HG03196 (cell line): ENCODE measurements around the gene ASIC4.
A peak's percentile ranks its signal among the peaks of the same experiment; 100 is the strongest.

Experiments
- ATAC-seq: cut with Tn5 transposase; IDR thresholded peaks from one replicate; pipeline ENCODE4 v1.9.1; 2021; ENCODE audit not compliant: unreplicated experiment

The ASIC4 gene

DNA sequence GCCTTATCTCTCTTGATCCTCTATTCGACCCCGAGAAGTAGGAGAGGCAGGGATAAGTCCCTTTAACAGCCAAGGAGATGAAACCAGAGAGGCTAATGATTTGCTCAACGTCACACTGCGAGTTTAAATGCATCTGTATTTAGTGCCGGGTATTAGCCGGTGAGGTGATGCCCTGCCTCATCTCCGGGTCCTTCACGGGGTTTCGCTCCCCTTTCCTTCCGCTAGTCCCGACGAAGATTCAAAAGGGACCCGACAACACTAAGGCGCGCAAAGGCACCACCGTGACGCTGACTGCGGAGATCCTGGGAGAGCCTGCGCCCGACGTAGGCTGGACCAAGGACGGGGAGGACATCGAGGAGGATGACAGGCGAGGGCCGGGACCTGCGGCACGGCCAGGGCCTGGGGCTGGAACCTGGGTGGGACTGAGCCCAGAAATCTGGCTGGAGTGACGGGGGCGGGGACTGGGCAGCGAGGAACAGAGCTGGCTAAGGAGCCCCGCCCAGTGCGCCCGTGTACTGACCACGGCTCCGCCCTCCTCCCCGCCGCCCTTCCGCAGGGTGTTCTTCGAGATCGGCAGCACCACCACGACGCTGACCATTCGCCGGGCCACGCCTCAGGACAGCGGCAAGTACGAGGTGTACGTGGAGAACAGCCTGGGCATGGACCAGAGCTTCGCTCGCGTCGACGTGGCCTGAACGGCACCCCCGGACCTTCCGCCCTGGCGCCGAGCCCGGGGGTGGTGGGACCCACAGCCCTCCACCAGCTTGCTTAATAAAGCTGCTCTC, 16.6 kb upstream of the ASIC4 start:
- ATAC-seq, result no peak

DNA sequence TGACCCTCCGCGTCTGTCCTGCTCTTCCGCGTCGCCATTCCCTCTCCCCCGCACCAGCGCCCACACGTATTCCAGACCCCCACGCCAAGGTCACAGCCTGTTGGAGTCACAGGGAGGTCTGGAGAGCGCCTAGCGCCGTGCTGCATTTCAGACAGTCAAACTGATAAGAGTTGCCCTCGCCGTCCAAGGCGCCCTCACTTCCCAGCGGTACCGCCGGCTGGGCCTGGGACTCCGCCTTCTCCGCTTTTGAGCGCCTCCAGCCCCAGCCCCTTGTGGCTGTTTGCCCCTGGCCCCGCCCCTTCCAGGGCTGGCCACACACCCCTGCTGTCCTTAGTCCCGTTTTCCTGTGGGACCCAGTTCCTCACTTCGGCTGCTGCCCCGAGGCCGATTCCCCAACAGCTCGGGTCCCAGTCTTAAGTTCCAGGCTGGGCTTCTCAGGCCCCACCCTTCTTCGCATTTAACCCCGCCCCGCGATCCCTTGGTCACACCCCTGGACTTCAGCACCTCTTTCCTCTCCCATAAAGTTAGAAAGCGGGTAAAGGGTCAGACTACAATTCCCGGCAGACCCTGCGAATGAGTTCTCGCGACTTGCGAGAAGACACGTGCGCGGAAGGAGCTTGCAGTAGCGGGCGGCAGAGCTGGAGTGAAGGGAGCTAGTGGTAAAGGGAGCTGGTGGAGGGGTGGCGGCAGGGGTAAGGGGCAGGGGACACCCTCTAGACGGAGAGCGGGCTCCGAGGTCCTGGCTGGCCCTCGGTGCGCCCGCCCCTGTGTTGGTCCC, 15.8 kb upstream of the ASIC4 start, which contains the start of gene GMPPA:
TSS of gene GMPPA (plus strand) at position 612 of the 778 bp plus-strand sequence. CDS start 1,085 bp downstream, outside the sequence.
- peak; percentile 90 for ATAC-seq

DNA sequence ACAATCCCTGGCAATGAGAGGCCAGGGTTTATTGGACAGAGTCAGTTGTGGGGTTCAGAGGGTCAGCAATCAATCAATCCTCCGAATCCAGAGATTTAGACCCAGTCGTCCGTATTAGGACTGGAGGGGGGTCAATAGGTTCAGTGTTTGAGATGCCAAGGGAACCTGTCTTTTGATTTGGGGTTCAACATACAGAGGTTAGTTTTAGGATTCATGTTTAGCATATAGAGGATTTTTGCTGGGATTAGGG, 15.3 kb upstream of the ASIC4 start:
- ATAC-seq, result no peak

DNA sequence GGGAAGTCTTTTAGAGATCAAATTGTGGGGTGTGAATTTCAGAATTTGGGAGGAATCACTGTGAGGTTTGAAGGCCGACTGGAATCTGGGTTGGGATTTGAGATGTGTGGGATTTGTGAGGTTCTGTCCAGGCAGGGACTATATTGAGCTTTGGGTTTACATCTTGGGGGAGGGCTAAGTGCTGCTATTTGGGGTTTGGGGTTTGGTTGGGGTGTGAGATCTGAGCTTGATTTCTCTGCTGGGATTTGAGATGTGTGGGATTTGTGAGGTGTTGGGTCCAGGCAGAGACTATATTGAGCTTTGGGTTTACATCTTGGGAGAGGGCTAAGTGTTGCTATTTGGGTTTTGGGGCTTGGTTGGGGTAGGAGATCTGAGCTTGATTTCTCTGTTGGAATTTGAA, 14.7 kb upstream of the ASIC4 start:
- no peak for ATAC-seq

DNA sequence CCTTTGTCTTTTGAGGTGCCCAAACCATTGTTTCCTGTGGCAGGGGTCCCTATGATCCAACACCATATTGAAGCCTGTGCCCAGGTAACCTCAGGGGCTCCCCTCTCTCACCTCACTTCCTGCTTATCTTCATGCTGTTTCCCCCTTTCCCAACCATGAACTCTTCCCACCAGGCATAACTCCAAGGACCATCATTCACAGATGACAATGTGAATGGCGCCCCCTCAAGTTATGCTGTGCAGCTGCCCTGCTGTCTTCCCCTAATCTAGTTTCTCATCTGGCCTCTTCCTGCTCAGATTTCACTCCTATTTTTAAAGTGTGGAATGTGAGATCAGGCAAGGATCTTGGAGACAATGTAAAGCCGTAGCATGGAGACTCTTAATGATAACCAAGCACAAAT, 14.1 kb upstream of the ASIC4 start:
- ATAC-seq, result no peak

DNA sequence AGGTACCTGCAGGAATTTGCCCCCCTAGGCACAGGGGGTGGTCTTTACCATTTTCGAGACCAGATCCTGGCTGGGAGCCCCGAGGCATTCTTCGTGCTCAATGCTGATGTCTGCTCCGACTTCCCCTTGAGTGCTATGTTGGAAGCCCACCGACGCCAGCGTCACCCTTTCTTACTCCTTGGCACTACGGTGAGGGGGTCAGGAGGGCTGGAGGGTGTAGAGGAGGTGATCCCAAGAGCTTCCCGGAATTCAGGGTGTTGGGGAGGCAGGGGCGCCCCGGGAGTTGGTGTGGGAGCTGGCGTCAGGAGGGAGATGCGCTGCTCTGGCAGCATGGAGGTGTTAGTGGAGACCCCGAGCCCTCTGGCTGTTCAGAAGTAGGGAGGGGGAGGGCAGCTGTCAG, 12.4 kb upstream of the ASIC4 start:
- ATAC-seq, result no peak

DNA sequence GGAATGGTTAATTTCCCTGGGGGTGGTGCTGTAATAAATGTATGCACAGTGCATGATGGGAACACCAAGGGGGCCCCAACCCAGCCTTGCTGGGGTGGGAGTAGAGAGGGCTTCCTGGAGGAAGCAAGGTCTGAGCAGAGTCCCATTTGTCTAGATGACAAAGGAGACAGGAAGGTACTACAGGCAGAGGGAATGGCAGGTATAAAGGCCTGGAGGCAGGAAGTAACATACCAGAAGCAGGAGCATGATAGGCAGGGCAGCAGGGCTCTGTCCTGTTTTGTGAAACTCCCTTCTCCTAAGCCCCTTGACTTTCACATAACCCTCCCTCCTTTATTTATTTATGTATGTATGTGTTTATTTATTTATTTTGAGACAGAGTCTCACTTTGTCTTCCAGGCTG, 11.7 kb upstream of the ASIC4 start:
- ATAC-seq, result no peak

DNA sequence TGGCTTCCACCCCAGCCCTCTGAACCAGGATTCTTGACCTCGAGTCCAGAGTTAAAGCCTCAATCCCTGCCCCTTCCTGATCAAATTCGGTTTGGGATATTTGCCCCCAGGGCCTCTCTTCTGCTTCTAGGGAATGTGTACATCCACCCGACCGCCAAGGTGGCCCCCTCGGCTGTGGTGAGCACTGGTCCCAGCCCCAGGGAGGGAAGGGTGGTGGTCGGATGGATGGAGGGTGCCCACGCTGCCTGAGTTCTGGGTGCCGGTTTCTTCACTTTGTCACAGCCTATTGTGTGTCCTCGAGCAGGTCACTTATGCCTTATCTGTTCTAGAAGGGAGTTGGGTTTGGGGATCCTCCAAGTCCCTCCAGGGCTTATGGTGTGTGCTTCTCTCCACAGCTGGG, 8.7 kb upstream of the ASIC4 start:
- ATAC-seq, result no peak

DNA sequence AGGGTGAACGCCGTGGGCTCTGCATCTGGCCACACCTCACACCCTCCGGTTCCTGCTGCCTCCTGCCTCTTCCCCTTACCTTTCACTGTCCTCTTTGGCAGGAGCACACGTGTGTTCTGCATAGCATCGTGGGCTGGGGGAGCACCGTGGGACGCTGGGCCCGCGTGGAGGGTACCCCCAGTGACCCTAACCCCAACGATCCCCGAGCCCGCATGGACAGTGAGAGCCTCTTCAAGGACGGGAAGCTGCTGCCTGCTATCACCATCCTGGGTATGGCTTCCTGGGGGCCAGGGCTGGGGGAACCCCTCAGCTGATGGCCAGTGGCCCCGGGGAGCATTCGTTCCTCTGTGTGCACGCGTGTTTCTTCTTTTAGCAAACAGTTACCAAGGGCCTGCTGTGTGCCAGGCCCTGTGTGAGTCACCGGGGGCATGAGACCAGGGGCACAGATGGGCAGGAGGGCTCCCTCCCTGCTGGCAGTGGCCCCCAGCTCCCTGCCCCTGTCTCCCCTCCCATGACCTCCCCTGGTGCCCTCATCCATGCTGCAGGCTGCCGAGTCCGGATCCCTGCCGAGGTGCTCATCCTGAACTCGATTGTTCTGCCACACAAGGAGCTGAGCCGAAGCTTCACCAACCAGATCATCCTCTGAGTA, 8.0 kb upstream of the ASIC4 start:
- ATAC-seq, result no peak

DNA sequence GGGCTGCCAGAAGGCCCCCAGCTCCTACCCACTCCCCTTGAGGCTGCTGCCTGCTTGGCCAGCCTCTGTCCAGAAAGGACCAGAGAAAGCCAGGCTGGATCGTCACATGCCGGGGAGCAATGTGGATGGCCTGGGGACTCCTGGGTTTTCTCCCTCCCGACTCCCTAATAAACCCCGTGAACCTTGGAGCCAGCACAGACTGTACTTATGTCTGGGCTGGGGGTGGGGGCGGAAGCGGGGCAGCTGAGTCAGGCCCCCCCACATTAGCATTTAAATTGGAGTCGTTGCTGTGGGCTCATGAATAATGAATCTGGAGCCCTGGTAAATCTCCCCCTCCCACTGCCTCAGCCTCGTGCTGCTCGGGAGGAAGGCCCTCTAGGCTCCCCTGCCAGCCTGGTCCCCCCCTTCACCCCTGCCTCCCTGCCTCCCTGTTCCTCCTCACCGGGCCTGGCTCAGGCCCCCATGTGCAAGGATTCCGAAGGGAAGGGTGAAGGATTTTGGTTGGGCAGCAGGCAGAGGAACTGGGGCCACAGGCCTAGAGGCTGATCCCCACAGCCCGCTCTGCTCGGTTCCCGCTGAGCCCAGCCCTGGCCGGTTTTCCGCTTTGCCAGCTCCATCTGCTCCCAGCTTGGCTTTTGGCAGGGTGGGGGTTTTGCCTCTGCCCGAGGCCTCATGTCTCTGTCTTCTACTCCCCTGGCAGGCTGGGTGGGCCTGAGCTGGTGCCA, 7.3 kb upstream of the ASIC4 start:
- ATAC-seq, result no peak

DNA sequence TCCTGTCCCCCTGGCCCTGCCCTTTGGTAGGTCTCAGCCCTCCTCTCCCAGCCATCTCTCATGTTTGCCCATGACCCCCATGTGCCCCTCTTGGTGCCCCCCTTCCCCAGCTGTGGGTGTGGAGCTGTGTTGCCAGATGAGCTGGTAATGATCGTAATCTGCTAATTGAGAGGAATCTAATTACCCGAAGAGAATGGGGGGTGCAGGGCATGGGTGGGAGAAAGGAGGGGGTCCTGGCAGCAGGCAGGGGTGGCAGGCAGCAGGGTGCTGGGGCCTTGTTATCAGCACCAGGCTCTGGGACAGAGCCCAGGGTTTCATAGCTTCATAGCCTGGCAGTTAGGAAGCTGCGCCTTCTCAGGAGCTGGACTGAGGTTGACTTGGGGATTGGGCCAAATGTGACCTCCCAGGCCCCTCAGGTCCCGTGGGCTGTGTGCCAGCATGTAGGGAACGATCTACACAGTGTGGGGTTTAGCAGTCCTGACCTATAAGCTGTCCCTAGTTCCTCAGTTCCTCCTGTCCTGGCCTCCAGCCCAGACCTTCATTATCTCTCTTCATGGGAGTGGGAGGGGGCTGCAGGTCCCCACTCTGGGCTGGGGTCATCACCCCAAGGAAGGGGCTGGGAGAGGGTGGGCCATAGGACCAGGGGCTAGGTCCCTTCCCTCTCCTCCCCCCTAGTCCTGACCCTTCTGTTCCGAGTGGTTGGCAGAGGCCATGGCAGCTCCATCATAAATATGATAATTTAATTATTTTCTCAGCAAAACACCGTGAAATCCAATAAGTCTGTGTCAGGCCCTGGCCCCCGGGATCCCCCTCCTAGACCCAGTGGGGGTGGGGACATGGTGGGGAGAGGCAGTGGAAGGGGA, 6.5 kb upstream of the ASIC4 start:
- ATAC-seq, result no peak

DNA sequence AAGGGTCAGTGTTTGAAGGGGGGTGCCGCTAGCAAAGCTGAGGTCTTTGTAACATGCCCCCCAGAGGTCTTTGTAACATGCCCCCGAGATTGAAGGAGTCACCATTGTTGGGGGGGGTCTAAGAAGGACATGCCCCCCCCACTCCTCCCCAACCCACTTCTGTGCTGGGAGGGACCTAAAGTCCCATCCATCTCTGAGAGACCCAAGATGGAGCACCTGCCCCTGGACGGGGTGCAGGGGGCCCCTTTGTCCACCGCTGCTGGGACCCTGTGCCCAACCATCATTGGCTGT, 5.9 kb upstream of the ASIC4 start:
- no peak for ATAC-seq

DNA sequence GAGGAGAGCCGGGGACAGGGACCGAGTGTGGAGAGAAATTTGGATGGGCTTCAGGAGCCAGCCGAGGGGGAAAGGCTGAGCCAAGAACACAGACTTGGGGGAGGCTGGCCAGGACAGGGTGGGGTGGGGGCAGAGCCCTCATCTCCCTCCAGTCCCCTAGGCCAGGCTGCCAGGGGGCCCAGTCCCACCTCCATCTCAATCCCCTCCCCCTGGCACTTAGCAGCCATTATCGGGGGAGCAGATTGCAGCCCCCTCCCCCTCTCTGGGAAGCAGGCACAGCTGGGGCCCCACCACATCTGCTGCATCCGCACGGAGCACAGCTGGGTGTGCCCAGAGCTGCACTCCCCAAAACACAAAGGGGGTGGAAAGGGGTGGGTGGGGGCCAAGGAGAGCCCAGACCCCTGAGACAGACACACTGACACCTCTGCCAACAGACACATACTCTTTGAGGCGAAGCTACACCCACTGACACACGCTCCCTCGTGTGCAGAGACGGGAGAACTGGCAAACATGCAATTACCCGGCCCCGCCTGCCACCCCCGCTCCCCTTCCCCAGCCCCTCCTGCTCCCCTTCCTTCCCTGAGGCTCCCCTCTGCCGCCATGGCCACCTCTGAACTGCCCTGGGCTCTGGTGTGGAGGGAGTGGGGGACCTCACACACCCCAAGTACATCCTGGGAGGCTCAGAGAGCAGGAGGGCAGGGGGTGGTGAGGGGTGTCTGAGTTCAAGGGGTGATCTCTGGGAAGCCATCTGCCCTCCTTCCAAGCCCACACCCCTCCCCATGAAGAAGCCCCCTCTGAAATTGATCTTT, 5.1 kb upstream of the ASIC4 start:
- ATAC-seq, result no peak

DNA sequence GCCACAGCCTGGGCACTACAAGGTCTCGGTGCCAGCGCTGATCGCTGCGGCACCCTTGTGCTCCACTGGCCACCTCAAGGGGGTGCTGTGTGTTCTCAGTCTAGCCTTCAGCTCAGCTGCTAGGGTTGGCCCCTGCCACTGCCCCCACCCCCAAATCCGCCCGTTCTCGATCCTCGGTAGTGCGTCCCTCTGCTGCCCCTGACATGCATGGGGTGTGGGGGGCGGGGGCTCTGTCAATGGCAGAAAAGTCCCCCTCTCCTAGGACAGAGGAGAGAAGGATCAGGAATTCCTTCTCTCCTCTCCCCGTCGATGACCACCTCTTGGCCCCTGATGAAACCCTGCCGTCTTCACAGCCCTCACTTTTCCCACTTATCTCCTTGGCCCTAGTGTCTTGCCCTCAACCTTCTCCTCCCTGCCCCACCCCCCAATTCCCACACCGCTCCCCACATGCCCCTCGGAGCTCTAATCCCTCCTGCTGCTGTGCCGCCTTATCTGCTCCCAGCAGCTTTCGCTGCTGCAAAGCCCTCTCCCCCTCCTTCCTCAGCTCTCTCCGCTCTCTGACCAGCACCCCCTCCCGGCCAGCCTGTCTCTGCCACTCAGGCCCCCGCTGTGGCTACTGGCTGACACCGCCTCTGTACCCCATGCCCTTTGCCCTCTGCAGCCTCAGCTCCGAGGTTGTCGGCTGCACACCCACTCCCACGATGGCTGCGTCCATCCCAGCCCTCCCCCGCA, 4.3 kb upstream of the ASIC4 start:
- no peak for ATAC-seq

DNA sequence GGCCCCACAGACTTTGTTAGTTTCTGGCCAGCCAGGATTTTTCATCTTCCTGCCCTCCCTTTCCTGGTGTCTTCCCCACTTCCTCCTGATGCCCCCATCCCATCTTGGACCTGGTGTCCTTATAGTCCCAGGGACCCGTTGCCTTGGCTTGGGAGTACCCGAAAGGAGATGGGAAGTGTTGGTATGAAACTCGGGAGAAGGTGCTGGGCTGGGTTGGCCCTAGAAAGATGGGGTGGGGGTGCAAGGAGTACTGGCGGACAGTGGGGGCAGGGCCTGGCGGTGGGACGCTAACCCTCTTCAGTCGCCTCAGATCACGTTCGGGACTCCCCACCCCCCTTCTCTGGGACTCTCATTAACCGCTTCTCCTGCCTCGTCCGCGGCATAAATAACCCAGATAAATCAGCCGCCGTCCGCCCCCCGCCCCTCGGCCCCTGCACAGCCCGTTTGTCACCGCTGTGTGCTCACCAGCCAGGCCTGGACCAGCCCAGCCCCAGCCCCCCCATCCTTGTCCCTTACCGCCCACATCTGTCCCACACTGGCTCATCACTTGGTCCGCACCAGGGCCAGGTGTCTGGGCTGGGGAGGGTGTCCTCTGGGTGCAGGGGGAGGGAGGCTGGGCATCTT, 3.7 kb upstream of the ASIC4 start:
- ATAC-seq, result no peak

DNA sequence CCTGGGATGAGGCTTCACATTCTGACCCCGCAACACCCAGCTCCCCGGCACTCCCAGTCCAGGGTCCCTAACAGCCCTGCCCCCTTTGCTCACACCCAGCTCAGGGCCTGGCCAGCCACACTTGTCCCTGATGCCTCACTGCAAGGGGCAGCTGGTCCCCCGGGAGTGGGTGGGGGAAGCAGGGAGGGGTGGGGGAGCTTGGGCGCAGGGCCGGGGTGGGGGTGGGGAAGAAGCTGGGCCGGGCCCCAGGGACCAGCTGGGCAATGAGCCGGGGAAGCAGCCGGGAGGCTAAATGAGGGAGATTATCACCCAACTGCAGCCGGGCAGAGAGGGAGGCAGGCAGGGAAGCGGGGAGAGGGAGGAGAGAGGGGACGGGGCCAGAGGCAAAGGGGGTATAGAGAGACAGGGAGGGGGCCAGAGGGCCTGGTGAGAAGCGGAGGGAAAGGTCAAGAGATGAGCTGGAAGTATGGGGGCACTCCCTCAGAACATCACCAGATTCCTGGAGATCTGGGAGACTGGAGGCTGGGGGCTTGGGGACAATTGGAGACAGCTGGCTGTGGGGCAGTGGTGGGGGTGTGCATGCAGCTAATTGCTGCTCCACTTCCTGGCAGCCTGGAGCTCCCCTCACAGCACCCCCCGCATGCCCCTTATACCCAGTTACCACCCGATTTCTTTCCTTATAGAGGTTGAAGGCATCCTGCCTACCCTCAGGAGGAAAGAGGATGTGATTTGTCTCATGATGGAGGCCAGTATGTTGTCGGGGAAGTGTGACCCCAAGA, 2.5 kb upstream of the ASIC4 start:
- no peak for ATAC-seq

DNA sequence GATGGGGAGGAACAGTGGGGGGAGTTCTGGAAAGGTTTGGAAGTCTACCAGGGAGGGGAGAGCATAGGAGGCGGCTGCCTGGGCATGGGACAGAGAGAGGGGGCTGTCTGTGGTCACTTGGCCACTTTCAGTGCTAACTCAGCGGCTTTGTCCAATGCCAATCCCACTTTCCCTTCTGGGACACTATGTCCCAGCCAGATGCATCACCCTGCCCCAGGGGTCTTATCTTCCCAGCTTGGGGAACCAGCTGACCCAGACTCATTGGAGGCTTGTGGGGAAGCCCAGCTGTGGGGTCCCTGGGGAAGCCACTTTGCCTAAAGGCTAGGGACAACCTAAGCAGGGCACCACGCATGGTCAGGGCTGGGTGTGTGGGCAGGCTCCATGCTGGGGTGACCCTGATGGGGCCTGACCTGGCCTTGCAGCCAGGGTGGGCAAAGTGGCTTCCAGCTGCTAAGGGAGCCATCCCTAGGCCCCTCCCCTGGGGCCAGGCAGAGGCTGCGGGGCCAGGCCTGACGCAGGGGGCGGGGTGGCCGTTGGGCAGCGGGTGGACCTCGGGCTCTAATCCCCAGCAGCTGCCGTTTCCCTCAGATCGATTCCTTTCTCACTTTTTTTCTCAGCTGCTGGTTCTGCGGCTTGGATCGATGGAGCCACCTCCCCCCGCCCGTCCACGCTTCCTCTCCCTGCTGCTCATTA, 1.6 kb upstream of the ASIC4 start:
- ATAC-seq, result no peak

DNA sequence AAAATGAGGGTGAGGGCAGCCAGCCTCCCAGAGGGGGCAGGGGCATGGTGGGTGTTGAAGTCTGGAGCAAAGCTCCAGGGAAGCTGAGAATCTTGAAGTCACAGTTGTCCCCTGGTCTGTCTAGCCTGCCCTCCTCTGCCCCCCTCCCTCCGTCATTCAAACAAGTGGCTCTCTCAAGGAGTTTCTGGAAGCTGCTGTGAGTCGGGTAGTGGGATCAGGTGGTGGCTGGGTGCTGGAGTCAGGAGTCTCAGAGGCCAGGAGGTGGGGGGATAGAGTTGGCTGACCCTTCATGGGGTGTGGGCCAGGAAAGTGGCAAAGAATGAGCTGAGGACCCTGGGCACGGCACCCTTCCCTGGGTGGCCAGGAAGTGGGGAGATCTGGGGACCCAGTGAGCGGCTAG, 495 bp upstream of the ASIC4 start:
- no peak for ATAC-seq
